Transverse colon (tissue), 4 donors: ENCODE measurements around the gene BCL7C.

Source experiments
- EP300 ChIP-seq: sonication (generic); formaldehyde crosslinking; IDR thresholded peaks from one replicate; pipeline ENCODE4 v1.6.1; 2017; ENCODE audit warnings: antibody characterized with exemption, low read depth
- POLR2A ChIP-seq: fragments of 450-650 bp; IDR thresholded peaks from one replicate; pipeline ENCODE4 v1.6.1; 2016; ENCODE audit warnings: antibody characterized with exemption, mild to moderate bottlenecking, moderate library complexity
- POLR2AphosphoS5 ChIP-seq, 3 donors: sonication (generic); formaldehyde crosslinking; IDR thresholded peaks; one replicate each; pipeline ENCODE4 v1.6.1; 2016; ENCODE audit warnings: antibody characterized with exemption in 3 of 3
- TF ChIP-seq, protein P1 (sequence below), 5 experiments: fragments of 200-600 bp in 3 of 5; fragments of 450-650 bp in 2 of 5; sonication (generic) in 3 of 5; IDR thresholded peaks; 1 replicate in 2 of 5; 2 replicates in 3 of 5; pipeline ENCODE4 v1.5.1; 2016 to 2017; ENCODE audit warnings: antibody characterized with exemption in 5 of 5, inconsistent platforms in 3 of 5, mild to moderate bottlenecking in 2 of 5, moderate library complexity in 1 of 5

DNA sequence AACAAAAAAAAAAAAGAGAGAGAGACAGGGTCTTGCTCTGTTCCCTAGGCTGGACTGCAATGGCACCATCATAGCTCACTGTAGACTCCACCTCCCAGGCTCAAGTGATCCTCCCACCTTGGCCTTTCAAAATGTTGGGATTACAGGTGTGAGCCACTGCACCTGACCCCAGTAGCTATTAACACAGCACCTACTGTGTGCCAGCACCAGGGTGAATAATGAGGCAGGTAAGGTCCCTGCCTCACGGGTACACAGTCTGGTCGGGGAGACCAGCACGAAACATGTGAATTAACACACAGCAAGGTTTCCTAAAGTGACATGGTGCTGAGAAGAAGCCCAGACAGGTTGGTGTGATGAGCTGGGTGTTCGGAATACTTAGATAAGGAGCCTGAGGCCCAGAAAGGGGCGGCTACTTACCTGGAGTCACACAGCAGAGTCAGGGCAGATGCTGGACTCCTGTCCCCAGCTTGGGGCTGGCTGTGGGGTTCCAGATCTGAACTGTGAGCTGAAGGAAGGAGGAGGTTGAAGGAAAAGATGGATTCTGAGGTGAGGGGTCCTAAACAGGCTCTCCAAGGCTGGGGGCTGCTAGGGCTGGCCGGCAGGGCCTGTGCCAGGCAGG lies 19.0 kb upstream of the BCL7C start:
- TF ChIP-seq EP300 = no peak
- TF ChIP-seq, protein P1, sequence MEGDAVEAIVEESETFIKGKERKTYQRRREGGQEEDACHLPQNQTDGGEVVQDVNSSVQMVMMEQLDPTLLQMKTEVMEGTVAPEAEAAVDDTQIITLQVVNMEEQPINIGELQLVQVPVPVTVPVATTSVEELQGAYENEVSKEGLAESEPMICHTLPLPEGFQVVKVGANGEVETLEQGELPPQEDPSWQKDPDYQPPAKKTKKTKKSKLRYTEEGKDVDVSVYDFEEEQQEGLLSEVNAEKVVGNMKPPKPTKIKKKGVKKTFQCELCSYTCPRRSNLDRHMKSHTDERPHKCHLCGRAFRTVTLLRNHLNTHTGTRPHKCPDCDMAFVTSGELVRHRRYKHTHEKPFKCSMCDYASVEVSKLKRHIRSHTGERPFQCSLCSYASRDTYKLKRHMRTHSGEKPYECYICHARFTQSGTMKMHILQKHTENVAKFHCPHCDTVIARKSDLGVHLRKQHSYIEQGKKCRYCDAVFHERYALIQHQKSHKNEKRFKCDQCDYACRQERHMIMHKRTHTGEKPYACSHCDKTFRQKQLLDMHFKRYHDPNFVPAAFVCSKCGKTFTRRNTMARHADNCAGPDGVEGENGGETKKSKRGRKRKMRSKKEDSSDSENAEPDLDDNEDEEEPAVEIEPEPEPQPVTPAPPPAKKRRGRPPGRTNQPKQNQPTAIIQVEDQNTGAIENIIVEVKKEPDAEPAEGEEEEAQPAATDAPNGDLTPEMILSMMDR (IDR thresholded peaks at IDR 0.05) = no peak
- no peak for TF ChIP-seq POLR2A
- no peak for TF ChIP-seq POLR2AphosphoS5 (IDR thresholded peaks at IDR 0.05)
